HL-60/S4 treated with phorbol 12-myristate 13-acetate at 8.2 ng/mL for 4 days and 3 days (cell line): ENCODE measurements around the gene DRGX.

Experiments used
- in situ Hi-C: fragments of 300-500 bp; cut with MboI; formaldehyde crosslinking; loops from 2 replicates; pipeline ENCODE4 v1.15.0; 2022; ENCODE audit warnings: low sequenced_read_pairs

The DRGX gene

DNA sequence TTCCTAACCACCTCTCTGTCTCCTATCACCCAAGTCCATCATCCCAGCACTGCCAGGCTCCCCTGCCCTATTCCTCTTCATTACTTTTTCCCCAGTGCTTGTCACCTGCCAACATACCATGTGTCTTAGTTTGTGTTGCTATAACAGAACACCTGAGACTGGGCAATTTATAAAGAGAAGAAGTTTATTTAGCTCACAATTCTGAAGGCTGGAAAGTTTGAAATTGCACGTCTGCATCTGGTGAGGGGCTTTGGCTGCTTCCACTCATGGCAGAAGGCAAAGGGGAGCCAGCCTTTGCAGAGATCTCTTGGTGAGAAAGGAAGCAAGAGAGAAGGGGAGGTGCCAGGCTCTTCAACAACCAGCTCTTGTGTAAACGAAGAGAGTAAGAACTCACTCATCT, 47.3 kb downstream of the DRGX start:
- in situ Hi-C loops = no loop called here

DNA sequence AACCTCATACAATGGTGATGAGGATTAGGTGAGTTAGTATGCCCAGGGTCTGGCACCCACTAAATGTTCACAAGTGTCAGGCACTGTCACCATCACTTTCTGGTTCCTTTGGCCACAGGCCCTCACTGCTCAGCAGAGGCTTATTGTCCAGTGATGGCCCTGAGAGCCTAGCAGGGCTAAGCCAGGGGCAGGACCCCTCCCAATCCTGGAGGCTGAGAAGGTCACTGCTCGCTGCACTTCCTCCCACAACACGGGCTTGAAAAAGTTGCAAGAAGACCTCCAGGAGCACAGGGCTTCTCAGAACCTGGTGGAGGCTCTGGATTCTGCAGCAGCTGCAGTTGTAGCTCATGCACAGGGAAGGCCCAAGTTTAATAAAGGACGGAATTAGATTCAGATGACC, 48.1 kb downstream of the DRGX start:
- in situ Hi-C loops = no loop called here

DNA sequence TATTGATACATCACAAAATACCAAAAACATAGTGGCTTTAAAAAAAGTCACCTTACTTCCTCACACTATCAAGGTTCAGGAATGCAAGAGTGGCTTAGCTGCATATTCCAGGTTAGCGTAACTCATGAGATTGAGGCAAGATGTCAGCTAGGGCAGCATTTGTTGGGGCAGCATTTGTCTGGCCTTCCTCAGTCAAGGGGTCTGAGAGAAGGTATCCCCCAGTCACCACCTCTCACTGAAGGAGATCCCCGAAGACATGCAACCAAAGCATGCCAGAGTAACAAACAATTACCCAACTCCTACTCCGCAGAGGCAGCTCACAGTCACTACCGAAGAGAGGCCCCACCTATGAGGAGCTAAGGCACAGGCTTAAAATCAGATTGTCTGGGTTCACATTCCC, 48.5 kb downstream of the DRGX start:
- in situ Hi-C loops = no loop called here

DNA sequence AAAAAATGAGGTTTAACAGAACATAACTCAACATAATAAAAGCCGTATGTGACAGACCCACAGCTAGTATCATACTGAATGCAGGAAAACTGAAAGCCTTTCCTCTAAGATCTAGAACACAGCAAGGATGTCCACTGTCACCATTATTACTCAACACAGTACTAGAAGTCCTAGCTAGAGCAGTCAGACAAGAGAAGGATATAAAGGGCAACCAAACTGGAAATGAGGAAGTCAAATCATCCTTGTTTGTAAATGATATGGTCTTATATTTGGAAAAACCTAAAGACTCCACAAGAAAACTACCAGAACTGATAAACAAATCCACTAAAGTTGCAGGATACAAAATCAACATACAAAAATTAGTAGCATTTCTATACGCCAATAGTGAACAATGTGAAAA, 51.0 kb downstream of the DRGX start:
- in situ Hi-C loops = no loop called here

DNA sequence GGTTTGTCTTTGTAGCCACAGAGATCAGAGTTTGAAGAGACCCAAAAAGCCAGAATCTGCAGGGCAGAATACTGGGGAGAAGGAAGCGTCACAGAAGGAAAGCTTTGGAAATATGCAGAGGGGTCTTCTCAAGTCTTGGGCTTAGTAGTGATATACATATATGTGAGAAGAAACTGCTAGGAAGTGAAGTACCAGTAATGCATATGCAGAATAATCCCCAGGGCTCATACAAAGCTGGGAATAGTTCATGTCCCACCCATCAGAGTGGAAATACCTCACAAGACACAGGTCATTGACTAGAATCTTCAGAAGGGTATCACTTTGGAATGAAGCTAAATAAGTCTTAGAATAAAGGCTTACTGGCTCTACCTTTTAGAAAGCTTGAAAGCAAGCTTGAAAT, 57.3 kb downstream of the DRGX start:
- in situ Hi-C loops = no loop called here

DNA sequence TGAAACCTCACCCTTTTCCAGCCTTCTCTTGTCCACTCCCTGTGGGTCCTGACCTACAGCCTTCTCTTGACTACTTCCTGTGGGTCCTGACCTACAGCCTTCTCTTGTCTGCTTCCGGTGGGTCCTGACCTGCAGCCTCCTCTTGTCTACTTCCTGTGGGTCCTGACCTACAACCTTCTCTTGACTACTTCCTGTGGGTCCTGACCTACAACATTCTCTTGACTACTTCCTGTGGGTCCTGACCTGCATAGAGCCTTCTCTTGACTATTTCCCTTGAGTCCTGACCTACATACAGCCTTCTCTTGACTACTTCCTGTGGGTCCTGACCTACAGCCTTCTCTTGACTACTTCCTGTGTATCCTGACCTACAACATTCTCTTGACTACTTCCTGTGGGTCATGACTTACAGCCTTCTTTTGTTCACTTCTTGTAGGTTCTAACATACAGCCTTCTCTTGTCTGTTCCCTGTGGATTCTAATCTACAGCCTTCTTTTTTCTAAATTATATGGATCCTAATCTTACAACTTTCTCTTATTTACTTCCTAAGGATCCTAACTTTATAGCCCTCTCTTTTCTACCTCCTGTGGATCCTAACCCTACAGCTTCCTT, 60.4 kb downstream of the DRGX start:
- in situ Hi-C loops = no loop called here

DNA sequence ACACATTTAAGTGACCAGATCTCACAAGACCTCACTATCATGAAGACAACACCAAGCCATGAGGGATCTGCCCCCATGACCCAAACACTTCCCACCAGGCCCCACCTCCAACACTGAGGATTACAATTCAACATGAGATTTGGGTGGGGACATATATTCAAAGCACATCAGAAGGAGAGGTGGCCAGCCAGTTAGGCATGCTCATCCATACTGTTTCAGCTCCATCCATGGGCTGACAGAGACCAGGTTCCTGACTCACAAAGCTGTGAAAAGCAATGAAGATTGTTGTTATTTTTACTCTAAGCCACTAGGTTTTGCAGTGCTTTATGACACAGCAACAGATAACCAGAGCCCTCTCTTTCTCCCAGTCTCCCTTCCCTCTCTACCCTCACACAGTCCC, 60.9 kb downstream of the DRGX start:
- in situ Hi-C loops = no loop called here

DNA sequence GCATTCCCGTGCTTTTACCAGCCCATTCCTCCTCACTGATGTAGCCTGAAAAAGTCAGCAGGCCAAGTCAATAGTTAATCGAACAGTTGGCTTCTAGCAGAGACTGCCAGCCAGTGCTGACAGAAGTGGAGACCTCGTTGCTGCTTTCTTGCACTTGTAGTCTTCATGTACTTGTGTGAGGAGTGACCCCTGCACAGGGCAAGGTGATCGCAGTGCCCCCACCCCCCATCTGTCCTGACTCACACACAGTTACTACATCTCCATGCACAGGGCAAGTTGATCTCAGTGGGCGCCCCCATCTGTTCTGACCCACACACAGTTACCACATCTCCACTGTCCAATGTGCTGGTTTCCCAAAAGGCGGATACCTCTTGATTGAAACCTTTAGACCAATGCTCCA, 62.7 kb downstream of the DRGX start:
- in situ Hi-C loops = no loop called here

DNA sequence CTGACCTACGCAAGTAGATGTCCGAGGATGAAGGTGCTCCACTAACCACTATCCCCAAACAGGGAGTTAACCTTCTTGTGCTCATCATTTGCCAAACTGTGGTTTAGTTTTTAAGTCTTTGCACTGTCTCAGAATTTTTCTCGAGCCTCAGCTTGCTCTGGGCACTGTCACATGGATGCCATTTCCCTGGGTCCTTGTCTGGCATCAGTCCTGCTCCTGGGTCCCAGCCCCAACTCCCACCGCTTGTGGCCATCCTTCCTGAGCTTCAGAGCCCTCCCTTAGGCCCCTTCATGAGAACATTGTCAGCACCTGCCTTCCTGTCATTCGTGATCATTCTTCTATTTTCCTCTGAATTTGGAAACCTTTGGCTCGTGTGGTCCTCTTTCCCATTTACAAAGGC, 63.1 kb downstream of the DRGX start:
- in situ Hi-C loops = no loop called here

DNA sequence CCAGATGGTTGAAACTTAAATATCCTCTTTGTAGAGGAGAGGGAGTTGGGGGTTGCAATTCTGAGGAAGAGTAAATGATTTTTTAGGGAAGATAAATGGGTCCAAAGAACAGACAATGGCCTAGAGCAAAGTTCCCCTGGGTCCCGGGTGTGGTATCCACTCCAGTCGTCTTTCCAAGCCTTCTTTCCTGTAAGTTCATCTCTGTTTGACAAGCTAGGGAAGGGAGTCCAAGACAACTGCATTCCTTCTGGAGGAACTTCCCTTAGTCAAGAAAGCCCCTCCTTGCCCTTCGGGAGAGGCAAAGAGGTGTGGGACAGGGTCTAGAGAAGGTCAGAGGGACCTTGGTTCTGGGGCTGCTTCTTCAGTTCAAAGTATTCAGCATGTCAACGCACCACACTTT, 63.6 kb downstream of the DRGX start:
- in situ Hi-C loops = no loop called here

DNA sequence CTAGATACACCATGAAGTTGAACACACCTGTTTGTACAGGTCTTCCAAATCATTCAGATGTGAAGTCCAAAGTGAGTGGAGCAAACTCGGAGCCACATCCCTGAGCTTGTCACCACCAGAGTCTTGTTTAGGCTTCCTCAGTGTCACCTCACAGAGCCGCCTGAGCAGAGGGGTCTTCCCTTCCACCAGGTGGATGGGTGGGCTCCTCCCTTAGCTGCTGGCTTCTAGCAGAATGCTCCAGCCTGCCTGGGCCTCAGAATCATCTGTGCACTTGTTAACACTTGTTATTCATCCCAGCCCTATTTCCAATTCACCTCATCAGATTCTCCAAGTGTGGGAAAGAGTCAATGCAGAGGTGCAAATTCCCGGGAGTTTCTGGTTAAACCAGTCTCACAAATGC, 64.5 kb downstream of the DRGX start:
- in situ Hi-C loops = no loop called here

DNA sequence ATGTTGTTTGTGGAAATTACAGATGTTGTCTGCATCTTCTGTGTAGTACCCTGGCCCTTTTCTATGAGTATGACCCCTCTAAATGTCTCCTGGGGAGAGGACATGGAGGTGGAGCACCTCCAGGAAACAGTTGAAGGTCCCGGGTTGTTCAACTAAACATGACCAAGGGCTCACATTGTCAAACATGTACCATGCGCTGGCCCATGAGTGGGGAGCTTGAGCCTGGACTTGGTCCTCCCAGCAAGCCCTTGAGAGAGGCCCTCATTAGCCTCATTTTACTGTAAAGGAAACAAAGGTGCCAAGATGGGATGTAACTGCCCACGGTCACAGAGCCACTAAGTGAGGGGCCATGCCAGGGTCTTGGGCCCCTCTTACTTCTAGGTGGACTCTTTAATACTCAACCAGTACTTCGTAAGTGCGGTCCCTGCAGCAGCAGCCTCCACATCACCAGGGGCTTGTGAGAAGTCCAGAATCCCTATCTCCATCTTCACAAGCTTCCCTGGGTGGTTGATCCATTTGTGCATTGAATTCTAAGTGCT, 65.7 kb downstream of the DRGX start:
- in situ Hi-C loops = no loop called here

DNA sequence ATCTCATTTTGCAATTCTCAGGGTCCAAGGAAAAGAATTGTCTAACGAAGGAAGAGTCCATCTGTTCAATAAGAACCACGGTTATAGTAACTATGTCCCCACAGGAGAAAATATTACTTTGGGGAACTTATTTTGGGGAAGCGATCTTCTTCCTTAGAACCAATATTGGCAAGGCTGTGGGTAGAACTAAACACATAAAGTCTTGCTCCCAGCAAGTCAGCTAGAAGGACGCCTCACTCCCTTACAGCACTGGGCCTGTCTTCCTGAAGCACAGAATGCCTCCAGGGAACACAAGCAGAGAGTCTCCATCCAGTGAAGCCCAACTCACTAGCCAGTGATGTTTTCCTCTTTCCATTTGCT, 66.8 kb downstream of the DRGX start:
- in situ Hi-C loops = no loop called here

DNA sequence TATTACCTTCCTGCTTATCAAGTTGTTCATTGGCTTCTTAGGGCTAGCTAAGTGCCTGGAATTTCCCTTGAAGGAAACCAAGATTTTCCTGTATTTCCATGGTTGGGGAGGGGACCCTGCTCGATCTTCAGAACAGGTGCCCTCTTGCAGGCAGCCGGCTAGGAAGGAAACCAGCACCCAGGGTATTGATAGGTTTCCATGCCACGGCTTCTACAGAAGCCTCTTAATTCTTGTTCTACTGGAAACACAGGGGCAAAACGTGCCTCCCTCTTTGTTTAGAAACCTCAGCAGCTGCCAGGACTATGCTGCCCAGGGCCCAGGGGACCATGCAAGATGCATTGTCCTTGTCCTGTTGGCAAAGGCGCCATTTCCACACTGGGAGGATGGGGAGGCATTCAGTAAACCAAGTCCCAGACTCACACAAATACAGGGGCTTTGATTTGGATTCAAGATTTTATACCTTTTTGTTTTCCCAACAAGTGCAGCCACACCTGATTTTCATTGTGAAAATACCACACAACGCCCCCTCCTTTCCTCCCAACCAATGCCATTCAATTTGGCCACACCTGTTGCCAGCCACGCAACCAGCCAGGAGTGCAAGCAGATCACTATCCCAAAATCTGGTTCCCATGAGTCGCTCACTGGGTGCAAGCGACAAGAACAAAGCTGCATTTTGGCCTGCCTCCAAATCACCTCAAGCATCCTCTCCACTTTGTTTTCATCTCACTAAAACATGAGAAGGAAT, 67.3 kb downstream of the DRGX start:
- in situ Hi-C loops = no loop called here

DNA sequence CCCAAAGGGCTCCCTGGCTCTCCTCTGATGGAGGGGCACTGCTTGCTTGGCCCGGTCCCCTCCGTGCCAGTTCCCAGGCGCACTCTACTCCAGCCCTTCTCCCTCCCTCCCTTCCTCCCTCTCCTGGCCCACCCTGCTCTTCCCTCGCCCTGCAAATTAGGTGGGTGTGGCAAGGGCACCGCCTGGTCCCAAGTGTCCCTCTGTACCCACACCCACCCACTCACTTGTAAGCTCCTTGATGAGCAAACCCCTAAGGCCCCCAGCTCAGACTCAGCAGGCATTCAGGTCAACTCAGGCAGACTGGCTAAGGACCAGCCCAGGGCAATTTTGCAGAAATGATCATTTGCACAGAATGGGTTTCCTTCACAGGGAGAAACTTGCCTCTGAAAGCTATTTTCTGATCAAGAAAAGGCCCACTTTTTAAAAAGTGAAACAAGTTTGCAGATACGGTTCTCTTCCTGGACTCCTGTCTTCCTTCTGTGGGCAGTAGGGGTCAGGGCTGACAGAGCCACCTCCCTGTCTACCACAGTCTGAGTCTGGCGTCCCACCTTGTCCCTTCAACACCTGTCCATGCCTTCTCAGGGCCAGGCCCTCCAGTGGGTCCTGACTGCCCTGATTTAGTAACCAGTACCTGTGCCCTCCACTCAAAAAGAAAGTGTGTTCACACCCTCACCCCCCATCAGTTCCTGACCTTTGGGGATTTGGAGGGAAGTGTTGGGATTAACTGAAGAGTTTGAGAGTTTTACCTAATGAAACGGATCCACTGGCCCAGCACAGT, 68.7 kb downstream of the DRGX start:
- in situ Hi-C loops = no loop called here

DNA sequence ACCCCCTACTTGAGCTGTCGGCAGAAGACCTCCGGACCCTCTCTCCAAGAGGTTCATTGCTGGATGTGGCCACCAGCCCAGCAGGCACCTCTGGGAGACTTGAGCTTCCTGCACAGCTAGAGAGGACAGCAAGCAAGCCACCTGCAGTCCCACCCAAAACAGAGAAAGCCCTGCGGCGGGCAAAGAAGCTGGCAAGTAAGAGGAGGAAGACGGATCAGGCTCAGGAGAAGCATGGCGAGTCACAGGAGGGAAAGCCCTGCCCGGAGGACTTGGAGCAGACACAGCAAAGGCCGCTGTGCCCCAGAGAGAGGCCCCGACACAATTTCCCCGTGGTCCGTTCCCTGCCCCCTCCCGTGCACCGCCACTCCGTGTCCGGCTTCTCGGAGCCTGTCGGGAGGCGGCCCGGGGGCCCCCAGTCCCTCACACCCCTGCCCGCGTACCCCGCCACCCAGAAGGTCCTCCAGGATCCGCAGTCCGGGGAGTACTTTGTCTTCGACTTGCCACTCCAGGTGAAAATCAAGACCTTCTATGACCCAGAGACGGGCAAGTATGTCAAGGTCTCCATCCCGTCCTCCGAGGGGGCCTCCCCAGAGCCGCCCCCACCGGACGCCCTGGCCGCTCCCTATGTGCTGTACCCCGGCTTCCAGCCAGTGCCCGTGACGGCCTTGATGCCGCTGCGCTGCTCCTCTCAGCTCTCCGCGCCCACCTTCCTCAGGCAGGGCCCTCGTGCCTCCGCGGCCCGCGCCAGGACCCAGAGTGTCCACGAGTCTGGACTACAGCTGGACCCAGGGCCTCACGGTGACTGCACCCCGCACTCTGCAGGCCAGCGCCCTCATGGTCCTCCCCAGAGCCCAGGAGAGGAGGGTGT, 69.7 kb downstream of the DRGX start:
- in situ Hi-C loops = no loop called here

DNA sequence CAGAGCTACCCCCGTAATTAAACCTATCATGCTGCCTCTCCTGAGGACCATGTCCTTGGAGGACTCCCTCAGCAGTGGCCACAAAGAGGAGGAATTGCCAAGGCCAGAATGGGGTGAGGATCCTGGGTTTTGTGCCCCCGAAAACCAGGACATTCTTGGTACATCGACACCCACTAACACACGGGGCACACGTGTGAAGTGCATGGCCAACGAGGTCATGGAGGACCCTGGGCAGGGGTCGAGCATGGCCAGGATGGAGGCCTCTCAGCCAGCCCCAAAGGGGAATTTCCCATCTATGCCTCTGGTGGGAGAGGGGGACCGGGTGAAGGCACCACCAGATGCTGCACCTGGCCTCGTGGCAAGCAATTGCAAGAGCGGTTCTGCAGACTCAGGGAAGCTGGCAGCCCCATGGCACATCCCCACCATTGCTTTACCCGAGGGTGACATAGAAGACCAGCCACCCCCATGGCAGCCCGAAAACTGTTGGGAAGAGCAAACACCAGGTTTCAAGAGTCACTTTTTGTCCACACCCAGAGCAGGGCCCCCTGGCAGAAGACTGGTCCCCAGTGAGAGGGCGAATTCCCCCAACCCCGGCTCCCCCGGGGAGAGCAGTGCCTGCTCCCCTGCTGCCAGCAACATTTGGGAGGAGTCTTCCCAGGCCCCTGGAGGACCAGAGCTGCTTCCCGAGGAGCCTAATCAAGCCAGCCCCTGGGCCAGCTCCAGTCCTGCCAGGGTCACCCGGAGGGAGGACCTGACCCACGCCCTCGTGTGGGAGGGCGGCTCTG, 70.6 kb downstream of the DRGX start:
- in situ Hi-C loops = no loop called here

DNA sequence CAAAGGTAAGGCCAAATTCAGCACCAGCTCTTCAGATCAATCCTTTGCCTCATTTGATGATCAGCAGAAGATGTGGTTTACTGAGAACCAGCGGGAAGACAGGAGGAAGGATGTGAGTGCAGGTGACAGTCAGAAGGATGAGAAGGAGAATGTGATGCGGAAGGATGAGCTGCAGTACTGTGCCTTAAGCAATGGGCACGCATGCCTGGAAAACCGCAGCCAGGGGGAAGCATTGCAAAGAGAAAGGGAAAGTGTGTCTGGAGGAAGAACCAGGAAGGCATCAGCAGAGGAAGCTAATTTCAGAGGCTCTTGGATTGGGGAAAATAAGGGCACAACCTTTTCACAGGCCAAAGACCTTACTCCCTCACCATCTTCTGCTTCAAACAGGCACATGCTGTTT, 71.2 kb downstream of the DRGX start:
- in situ Hi-C loops = no loop called here

DNA sequence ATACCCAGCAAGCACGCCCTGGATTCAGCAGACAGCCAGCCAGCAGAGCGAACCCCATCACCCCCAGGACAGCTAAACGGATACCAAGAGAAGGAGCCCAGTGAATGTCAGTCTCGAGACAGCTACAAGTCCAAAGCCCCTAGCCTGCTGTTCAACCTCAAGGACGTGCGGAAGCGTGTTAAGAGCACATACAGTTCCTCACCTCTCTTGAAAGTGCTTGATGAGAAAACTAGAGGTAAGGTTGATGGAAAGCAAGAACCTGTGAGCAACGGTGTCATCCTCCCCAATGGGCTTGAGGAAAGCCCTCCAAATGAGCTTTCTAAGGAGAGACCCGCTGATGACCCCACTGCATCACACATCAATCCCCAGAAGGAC, 72.0 kb downstream of the DRGX start:
- in situ Hi-C loops = no loop called here

DNA sequence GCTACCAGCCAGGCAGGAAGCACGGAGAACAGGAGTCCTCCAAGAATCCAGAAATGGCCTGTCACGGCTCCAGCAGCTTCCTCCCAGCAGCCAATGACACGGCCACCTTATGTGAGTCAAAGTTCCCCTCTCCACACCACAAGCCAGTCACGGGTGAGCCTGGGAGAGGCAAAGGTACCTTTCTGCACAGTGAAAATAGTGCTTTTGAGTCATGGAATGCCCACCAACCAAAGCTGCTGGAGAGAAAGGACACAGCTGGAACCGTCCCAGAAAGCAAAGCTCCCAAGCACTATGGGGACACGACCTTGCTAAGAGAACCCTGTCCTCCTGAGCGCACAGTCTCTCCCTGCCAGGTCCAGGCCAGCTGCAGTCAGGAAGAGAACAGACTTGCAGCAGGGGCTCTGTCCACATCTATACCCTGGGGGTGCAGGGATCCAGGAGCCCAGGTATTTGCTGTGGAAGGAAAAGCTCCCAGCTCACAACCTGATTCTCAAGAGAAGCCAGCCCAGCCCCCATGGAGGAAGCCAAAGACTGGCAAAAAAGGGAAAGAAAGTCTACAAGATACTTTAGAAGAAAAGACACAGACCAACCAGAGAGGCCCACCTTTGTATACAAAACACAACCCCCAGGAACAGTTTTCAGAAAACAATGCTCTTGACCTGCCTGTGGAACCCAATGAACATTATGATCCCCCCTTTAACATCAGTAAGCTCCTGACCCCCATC, 72.6 kb downstream of the DRGX start:
- in situ Hi-C loops = no loop called here
